Occipital lobe (tissue), 2 donors: Measurements from ENCODE around the gene LRP8. TPM values are rescaled to one million over a fixed set of nuclear protein-coding genes. Genes with fewer than 3 reads are reported as not detected.
A peak's percentile ranks its signal among the peaks of the same experiment; 100 is the strongest.

ENCODE experiments used
- DNase-seq: peaks from one replicate; lab custom pipeline; 2025; lab: John Stamatoyannopoulos, UW
- total RNA-seq: library from RNA; depleted of rRNA; stranded (reverse); fragments of >200 nt; gene quantifications from one replicate; pipeline ENCODE4 v1.2.3, GENCODE V29; 2014

The LRP8 gene
- 86.6 TPM for total RNA-seq

DNA sequence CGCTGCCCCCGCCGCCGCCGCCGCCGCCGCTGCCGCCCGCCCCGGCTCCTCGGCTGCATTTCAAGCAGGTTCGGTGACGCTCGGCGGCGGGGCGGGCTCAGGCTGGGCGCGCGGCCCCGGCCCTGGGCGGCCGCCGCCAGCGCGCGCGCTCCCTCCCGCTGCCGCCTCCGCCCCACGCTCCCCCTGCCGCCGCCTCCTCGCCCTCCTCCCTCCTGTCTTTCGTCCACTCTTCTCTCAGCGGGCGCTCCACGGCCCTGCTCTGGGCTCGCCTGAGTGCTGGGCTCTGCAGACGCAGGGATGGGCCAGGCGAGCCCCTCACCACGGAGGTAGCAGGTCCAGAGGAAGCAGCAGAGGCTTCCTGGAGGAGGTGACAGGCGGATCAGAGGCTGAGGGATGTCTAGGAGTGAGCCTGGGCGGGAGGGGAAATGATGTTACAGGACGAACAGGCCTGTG, at the start of gene LRP8:
TSS of gene LRP8 (minus strand) at position 62 of the 453 bp plus-strand sequence. CDS start 158 bp downstream, outside the sequence.
- DNase-seq: peak; percentile 73

DNA sequence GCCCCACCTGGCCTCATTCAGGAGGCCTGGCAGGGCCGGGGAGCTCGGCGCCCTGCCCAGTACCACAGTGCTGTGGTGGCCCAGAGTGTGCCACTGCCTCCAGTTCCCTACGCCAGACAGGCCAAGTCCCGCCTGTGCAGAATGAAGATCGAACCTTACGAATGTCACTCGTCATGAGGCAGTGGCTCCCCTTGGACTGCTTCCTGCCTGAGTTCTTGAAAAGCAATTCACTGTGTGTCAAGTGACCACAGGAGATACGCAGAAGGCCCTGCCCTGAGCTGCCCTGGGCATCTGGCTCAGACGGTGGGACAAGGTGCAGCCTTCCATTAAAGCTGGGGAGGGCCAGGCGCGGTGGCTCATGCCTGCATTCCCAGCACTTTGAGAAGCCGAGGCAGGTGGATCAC, 49.6 kb upstream of the LRP8 start:
- DNase-seq: no peak

DNA sequence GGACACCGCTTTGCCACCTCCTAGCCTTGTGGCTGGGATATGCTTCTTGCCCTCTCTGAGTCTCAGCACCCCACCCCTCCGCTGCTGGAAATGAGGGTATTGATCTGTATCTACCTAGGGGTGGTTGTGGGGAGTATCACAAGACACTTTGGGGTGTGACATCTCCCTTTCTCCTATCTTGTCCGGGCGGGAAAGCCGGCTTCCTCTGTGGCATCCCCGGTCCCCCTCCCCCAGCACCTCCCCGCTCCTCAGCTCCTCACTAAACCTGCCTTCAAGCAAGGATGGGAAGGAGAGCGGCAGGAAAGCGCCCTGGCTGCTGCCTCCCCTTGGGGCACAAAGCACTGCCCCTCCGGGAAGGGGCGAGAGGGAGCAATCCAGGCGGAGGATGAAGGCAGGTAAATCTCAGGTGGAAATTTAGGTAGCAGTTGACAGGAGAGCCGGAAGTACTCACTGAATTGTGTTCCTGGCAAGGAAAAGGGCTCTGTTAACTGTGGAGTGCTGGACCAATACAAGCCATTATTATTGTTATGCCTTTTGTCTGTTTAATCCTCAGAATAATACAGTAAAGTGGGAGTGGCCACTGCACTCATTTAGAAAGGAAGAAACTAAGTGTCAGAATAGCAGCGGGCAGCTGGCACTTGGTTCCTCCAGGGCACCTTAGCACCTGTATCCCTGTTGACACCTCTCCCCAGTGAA, 49.0 kb upstream of the LRP8 start:
- no peak for DNase-seq

DNA sequence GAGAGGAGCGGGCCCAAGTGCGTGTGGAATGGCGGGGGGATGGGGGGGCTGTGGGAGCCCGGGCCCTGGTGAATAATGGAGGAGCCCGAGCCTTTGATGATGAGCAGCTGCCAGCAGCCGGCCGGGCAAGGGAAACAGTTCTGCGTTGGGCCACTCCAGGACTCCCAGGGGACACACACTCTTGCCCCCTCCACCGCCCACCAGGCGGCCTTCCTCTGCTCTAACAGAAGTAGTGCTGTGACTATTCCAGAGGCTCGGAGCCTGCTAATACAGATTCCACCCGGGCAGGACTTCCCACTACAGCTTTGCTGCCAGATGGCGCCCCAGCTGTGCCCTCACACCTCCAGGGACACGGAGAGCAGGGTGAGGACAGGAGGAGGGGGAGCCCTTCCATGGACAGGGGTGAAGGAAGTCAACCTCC, 48.2 kb upstream of the LRP8 start:
- no peak for DNase-seq

DNA sequence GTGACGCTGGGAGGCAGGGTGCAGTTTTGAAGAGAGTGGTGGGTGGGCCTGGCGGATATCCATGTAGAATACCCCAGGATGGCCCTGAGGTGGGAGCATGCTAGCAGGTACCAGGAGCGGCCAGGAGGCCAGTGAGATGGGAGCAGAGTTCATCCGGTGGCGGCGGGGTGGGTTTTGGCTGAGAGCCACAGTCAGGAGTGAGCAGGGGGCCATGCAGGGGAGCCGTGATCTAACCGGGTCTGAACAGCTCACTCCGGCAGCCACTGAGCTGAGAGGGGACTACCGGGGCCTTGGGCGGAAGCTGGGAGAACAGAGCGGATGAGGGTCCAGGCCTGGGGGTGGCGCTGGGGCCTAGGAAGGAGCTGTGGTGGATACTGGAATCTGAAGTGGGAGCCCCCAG, 47.6 kb upstream of the LRP8 start:
- no peak for DNase-seq

DNA sequence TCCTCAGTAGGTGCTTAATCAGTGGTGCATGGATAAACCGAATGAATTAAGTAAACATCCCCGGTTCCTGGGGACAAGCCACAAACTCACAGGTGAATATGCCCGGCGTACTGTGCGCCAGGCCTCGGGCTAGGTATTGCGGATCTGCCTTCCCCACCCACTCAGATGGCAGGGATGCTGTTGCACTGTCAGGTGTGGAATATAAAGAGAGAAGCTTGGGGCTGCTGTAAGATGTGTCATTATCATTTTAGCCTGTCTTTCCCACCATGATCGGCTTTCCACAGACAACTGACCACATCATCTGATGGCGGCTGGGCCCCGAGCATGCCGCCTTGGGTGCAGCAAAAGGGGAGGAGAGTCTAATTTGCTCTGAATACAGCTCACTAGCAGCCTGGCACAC, 45.4 kb upstream of the LRP8 start:
- DNase-seq: no peak

DNA sequence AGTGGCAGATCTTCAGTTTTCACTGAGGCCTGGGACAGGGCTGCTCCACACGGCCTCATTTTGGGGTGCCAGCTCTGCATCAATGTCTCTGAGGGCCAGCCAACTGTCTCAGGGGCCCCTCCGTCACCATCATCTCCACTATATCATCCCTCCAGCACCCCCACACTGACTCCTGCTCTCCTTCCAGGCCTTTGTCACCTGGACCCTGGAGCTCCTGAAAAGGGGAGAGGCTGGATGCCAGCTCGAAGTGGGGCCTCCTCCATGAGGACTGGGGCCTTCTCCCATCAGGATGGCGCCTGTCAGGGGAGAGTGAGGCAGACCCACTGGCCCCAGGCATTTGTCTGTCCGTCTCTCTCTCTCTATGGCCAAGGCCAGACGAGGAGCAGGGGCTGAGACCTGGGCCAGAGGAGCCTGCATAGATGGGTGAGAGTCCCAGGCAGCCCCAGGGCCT, 44.7 kb upstream of the LRP8 start:
- DNase-seq: no peak

DNA sequence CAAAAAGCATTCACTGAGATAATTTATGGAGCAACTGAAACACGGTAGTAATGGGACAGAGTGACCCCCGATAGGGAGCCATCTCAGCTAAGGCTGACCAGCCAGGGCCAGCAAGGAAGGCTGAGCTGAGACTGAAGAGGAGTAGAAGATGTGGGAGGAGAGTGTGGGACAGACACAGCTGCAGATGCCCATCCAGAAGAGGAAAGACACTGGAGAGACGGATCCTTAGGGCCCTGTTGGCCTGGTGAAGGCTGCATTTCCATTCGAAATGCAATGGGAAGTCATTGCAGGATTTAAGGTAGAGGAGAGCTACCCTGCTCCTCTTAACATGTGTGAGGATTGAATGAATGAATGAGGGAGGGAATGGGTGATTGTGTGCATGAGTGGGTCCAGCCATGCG, 44.0 kb upstream of the LRP8 start:
- no peak for DNase-seq

DNA sequence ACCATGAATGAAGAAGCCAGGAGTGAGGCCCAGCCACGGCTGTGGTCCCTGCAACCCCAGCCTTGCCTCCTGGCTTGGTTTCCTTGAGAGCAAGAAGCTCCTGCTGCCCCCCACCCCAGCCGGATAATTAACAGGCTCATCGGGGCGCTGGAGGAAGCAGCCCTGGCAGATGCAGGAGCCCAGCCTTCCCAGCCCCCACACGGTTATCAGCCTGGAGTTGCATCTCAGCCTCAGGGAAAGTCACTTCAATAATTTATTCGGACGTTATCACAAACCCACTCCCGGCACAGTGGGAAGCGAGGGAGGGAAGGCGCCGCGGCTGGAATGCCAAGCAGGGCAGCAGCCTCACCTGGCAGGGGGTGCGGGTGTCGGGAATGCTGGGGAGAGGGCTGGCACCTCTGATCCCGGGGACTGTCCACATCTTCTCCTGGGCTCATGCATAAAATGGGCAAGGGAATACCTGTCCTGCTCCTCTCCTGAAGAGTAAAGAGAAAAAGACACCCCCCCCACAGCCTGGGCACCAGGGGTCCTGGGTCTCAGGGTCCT, 43.3 kb upstream of the LRP8 start:
- no peak for DNase-seq

DNA sequence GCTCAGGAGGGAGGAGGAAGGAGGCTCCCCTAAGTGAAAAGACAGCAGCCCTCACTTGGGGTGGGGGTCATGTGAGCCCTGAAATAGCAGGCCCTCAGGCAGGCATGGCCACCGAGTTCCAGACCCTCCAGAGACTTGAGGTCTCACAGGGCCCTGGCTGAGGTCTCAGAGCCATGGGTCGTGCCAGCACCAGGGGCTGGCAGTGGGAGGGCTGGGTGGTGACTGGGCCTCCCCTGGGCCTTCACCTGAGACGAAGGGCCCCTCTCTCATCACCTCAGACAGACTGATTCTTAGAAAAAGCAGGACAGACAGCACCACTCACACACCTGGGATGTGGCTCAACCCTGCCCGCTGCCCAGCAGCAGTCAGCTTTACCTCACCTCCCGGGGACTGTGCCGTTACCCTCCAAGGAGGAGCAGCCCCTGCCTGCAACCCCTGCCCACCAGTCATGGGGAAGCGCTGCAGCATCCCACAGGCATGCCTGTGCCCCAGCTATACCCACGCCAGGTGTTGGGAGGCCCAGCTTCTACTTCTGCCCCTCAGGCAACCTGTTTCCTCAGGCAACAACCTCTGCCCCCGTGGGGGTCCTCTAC, 42.6 kb upstream of the LRP8 start:
- no peak for DNase-seq

DNA sequence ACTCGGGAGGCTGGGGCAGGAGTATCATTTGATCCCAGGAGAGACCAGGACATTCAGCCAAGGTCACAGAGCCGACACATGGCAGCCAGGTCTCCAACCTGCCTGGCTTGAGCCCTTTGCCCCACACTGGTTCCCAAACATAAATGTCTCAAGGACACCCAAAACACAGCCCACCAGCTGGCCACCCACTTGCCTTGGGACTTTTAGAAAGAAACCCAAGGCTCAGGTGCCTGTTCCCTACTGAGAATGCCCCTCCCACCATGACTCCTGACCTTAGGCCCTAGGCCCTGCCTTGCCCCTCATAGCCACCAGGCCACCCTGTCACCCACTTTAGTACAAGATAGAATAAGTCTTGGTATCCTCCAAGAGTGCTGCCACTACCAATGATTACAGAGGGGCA, 41.9 kb upstream of the LRP8 start:
- no peak for DNase-seq

DNA sequence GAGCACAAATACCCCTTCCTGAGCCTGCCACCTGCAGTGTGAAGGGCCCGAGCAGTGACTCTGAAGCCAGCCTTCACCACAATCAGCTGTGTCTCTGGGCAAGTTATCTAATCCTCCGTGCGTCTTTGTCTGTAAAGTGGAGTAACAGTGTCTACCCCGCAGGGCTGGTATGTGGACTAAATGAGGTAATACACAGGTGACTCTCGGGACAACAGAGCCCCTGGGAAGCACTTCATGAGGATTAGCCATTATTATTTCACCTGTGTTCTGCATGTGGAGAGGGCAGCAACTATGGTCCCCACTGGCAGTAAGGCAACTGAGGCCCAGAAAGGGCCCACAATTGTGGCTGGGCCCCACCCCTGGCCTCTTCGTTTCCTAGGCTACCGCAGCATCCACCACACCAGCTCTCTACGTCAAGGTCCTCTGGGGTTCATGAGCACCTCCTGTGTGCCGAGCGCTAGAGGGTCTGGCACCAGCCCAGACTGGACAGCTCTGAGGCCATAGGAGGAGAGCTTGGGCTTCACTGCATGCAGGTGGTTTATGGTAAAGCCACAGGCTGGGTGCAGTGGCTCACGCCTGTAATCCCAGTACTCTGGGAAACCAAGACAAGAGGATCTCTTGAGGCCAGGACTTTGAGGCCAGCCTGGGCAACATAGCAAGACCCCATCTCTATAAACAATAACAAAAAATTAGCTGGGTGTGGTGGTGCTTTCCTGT, 41.3 kb upstream of the LRP8 start:
- DNase-seq: no peak

DNA sequence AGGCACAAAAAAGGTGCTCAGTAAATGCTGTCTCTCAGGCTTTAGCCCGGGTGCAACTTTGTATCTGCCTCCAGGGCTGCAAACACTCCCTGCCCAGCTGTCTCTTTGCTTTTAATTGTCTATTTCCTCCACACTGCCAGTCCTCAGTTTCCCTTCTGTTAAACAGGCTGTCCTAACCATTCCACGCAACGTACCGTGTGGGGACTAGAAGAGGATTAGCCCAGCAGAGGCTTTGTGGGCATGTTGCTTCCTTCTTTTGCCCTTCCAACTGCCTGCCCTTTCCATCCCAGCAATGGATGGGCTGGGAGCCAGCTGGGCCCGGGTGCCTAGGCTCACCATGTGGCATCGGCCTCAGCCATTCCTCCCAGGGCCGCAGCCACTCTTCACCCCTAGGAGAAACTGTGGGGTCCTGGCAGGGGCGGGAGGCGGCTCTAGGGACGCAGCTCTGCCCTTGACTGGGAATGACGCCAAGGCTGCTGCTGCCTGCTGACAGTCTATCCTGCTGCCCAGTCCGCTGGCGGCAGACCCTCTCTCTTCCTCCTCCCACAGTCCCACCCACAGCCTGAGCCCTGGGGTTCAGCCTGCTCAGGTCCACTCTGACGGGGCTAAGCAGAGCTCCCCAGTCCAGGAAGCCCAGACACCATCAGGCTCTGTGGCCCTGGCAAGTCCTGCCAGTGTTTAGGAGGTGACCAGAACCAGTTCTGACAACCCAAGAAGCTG, 40.6 kb upstream of the LRP8 start:
- DNase-seq: no peak

DNA sequence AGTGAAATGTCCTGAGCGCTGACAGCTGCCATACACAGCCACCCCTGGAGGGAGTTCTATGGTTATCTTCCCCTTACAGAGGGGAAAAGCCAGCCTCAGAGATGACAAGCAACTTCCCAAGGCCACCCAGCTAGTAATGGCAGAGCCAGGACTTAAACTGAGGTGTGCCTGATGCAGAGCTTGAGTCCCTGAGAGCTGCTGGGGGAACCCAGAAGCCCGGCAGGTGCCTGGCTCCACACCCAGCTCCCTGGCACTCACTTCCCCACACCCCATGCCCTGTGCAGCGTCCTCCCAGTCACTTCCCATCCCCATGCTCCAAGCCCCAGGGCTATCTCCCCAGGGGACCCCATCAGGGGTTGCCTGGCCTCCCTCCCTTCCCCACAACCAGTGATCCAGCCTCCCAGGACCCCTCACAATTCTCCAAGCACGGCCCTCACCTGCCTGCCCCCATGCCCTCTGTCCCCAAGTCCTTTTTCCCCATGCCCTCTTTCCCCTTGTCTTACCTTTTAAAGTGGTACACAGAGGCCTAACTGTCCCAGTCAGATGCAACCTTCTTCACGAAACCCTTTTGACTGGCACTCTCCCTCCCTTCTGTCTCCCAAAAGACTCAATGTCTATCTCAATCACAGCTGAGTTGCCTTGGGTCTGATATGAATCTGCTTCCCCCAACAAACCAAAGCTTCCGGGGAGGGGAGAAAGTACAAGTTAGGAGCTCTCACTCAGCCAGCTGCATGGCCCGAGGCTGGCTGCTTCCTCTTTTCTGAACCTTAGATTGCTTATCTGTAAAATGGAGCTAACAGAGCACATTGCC, 39.8 kb upstream of the LRP8 start:
- DNase-seq: no peak

DNA sequence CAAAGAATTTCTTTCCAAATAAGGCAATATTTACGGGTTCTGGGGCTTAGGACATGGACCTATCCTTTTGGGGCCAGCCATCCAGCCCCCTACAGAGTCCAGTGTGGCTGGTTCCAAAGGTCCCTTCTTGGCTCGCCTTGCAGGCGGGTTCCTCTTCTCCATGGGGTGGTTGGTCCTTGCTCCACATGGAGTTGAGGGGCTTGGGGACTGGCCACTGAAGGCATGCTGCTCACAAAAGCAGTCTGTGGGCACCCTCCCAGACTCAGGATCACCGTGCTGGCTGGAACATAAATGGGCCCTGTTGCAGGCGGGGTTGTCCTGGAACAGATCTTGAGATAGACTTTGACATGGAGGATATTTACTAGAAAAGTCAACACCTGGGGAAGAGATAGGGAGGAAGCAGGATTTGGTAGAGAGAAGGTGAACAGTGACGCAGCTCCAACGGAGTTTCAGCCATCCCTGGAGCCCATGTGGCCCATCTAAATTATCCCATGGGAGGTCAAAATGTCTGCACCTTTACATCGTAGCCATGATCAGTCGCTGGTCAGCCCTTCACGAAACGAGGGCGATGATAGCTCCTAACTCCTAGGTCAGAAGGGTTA, 39.1 kb upstream of the LRP8 start:
- no peak for DNase-seq

DNA sequence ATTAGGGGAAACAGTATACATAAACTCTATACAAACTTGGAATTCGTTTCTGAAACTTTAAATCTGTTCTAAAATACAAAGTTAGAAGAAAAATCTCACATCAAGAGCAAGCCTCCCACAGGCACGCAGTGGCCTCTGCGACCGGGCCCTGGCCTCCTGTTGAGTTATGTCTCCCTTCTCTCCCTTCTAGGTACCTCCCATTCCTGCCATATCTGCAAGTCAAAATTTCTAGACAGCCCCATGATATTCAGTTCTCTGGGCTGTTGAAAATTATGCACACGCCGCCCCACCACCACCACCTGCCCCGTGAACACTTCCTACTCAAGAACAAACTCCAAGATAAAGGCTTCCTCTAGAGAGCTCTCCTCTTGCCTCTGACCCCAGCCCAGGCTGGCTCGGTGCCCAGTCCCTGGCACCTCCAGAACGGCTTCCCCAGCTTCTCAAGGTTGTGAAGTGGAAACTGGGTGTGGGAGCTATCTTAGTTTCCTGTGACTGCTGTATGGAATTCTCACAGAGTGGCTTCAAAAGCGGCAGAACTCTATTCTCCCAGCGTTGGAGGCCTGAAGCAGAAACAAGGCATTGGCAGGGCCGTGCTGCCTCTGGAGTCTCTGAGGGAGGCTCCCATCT, 37.7 kb upstream of the LRP8 start:
- DNase-seq: no peak

DNA sequence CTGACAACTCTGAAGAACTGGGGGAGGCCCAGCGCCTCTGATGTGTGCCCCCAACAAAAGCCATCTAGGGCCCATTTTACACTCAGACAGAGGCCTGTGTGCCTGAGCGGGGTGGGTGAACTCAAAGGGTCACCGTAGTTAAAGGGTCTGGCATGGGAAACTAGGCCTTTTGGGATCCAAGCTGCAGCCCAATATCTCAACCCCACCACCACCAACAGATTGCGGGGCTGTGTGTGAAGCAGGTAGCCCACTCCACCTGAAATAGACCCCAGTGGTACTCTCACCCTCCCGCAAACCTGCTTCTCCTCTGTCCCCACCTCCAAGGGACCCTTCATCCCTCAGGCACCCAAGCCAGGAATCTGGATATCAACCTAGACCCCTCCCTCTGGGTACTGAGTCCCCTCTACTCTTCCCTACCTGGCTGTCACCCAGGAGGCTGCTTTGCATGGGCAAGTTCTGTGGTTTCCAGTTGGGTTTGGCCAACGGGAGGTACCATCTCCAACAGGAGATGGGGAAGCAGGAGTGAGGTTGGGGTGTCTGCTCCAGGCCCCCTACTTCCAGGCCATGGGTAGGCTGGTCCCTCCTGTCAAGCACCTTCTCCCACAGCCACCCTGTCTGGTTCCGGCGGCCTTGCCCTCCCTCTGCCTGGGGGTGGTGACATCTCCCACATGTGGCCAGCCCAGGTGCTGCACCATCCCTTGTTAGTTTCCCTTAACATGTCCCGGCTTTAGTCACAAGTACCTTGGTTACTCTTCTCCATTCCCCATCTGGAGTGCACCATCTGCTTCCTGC, 35.2 kb upstream of the LRP8 start:
- DNase-seq: no peak

DNA sequence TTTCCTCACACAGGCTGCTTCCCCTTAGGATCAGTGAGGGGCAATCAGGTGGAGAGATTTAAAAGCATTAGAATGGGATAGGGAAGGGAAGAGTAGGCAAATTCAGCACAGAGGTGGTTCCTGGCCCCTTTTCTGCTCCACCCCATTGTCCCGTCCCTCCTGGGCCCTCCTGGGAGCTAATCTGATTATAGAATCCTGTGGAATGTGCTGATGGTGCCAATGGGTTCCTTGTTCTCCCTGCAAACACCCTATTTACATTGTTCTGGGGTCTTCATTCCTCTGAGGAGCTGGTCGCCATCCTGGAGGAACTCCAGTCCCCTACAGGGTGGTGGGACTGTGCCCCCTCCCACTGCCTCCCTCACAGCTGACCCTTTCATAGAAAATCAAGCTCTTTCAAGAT, 34.4 kb upstream of the LRP8 start:
- no peak for DNase-seq

DNA sequence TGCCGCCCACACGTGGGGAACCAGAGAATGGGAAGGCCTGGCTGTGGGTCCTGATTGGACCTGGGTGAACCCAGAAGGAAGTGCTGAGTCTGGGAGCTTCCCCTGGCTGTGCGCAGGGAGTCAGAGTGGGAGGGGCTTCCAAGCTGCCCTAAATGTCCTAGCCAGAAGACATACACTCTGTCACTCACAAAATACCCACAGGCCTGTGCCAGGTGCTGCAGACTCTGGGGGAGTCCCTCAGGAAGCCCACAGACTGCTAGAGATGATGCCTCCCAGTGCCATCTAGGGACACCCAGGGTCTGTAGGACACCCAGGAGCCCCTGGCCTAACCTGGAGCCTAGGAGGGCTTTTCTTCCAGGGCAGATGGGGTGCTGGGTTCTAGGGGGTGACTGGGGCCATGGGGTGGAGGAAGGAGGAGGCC, 33.7 kb upstream of the LRP8 start:
- no peak for DNase-seq
